Naive B cell (primary cell): ENCODE measurements around the gene MYADML2. TPM values are rescaled to one million over a fixed set of nuclear protein-coding genes. Genes with fewer than 3 reads are reported as not detected.

Experiments
- ATAC-seq, 2 donors: fragments of 150-1000 bp; cut with Tn5 transposase; 2 replicates each; pipeline ENCODE4 v1.10.0; 2021; ENCODE audit warnings: low read depth in 2 of 2, mild to moderate bottlenecking in 2 of 2, moderate library complexity in 2 of 2
- DNase-seq: peaks from one replicate; pipeline ENCODE4 v3.0.0; 2022
- H3K27ac Mint-ChIP-seq, 6 donors: one replicate each; pipeline ENCODE4 v1.8.0; 2020 to 2022; ENCODE audit warnings: mild to moderate bottlenecking in 6 of 6, mixed read lengths in 6 of 6, moderate library complexity in 5 of 6, inconsistent platforms in 2 of 6
- H3K27me3 Mint-ChIP-seq, 3 donors: one replicate each; pipeline ENCODE4 v1.8.0; 2021 to 2022; ENCODE audit warnings: mixed read lengths in 3 of 3, mild to moderate bottlenecking in 1 of 3
- H3K36me3 Mint-ChIP-seq, 2 donors: one replicate each; pipeline ENCODE4 v1.8.0; 2020 to 2022; ENCODE audit warnings: mixed read lengths in 2 of 2, inconsistent platforms in 1 of 2, mild to moderate bottlenecking in 1 of 2
- H3K4me1 Mint-ChIP-seq, 3 donors: one replicate each; pipeline ENCODE4 v1.8.0; 2020 to 2022; ENCODE audit warnings: mixed read lengths in 3 of 3, inconsistent platforms in 1 of 3, mild to moderate bottlenecking in 1 of 3, moderate library complexity in 1 of 3
- H3K4me3 Mint-ChIP-seq, 8 donors: one replicate each; pipeline ENCODE4 v1.8.0; 2020 to 2022; ENCODE audit warnings: mild to moderate bottlenecking in 8 of 8, mixed read lengths in 8 of 8, moderate library complexity in 8 of 8, inconsistent platforms in 2 of 8
- H3K9me3 Mint-ChIP-seq, 7 donors: one replicate each; pipeline ENCODE4 v1.8.0; 2020 to 2022; ENCODE audit warnings: mixed read lengths in 7 of 7, mild to moderate bottlenecking in 5 of 7, inconsistent platforms in 2 of 7, moderate library complexity in 1 of 7
- polyA plus RNA-seq, 6 donors: library from polyadenylated mRNA; unstranded; fragments of 300-500 nt; fragmentation: Illumina TruSeq; gene quantifications; one replicate each; pipeline ENCODE4 v1.2.3, GENCODE V29; 2021; ENCODE audit warnings: low read depth in 6 of 6

The MYADML2 gene
- polyA plus RNA-seq, 6 donors from 2014 or later: not detected

- DNase-seq (no peak), ATAC-seq (no peak)
- H3K9me3 Mint-ChIP-seq: peaks cover 0 to 2% (median 0%) of the 10 kb centered on the region in 7 donors
- H3K4me1 Mint-ChIP-seq: no peaks in the 10 kb centered on the region
- H3K4me3 Mint-ChIP-seq: peak overlapping the region in 1 of 8 donors; percentile 59
- no peaks in the 10 kb centered on the region for H3K36me3 Mint-ChIP-seq
- peaks cover 0 to 21% (median 5%) of the 10 kb centered on the region in 3 donors for H3K27me3 Mint-ChIP-seq
- peak overlapping the region in 1 of 6 donors; percentile 47 for H3K27ac Mint-ChIP-seq
These were observed 5.0 kb upstream of the MYADML2 start for GRCh38 chr17:81951785-81952684.

- Mint-ChIP-seq H3K27me3 (peaks cover 0 to 17% (median 7%) of the 10 kb centered on the region in 3 donors), H3K4me1 (no peaks in the 10 kb centered on the region), H3K36me3 (no peaks in the 10 kb centered on the region), H3K4me3 (no peak overlapping the region), H3K27ac (no peak overlapping the region), H3K9me3 (peaks cover 0 to 2% (median 0%) of the 10 kb centered on the region in 7 donors)
- DNase-seq: no peak
- no peak for ATAC-seq
These were observed 3.5 kb upstream of the MYADML2 start for GRCh38 chr17:81950501-81950900.

- H3K4me3 Mint-ChIP-seq: no peak overlapping the region
- H3K9me3 Mint-ChIP-seq: peaks cover 0 to 2% (median 0%) of the 10 kb centered on the region in 7 donors
- DNase-seq: no peak
- H3K27ac Mint-ChIP-seq: peak overlapping the region in 1 of 6 donors; percentile 87
- ATAC-seq: no peak
- H3K4me1 Mint-ChIP-seq: no peaks in the 10 kb centered on the region
- no peaks in the 10 kb centered on the region for H3K36me3 Mint-ChIP-seq
- H3K27me3 Mint-ChIP-seq: peaks cover 0 to 11% (median 7%) of the 10 kb centered on the region in 3 donors
These were observed 1.8 kb upstream of the MYADML2 start for GRCh38 chr17:81948635-81949378.

- ATAC-seq (no peak), DNase-seq (no peak)
- Mint-ChIP-seq H3K36me3 (no peaks in the 10 kb centered on the region), H3K27me3 (peaks cover 0 to 17% (median 7%) of the 10 kb centered on the region in 3 donors), H3K27ac (no peak overlapping the region), H3K4me1 (no peaks in the 10 kb centered on the region), H3K4me3 (no peak overlapping the region), H3K9me3 (no peaks in the 10 kb centered on the region)
These were observed 2.2 kb downstream of the MYADML2 start for GRCh38 chr17:81944858-81945257.

GRCh38 chr17:81942167-81942553 is 4.9 kb downstream of the MYADML2 start:
- Mint-ChIP-seq H3K27ac (no peak overlapping the region), H3K4me3 (no peak overlapping the region), H3K36me3 (no peaks in the 10 kb centered on the region), H3K9me3 (no peaks in the 10 kb centered on the region), H3K27me3 (peaks cover 0 to 10% (median 4%) of the 10 kb centered on the region in 3 donors), H3K4me1 (peaks cover 5 to 10% (median 7%) of the 10 kb centered on the region in 3 donors)
- no peak for ATAC-seq
- no peak for DNase-seq

GRCh38 chr17:81941484-81942166 is 5.4 kb downstream of the MYADML2 start:
- Mint-ChIP-seq H3K4me3 (no peak overlapping the region), H3K27ac (no peak overlapping the region), H3K4me1 (peaks cover 5 to 11% (median 7%) of the 10 kb centered on the region in 3 donors), H3K36me3 (no peaks in the 10 kb centered on the region), H3K27me3 (peaks cover 0 to 6% (median 0%) of the 10 kb centered on the region in 3 donors), H3K9me3 (no peaks in the 10 kb centered on the region)
- DNase-seq (no peak), ATAC-seq (no peak)

- Mint-ChIP-seq H3K27me3 (peaks cover 0 to 6% (median 0%) of the 10 kb centered on the region in 3 donors), H3K9me3 (no peaks in the 10 kb centered on the region), H3K36me3 (no peaks in the 10 kb centered on the region), H3K4me1 (peaks cover 5 to 16% (median 7%) of the 10 kb centered on the region in 3 donors), H3K27ac (no peak overlapping the region), H3K4me3 (no peak overlapping the region)
- DNase-seq: no peak
- ATAC-seq: no peak
These were observed 6.2 kb downstream of the MYADML2 start for GRCh38 chr17:81940538-81941483.

- H3K4me3 Mint-ChIP-seq: no peak overlapping the region
These were observed 7.1 kb downstream of the MYADML2 start for GRCh38 chr17:81939881-81940385.

GRCh38 chr17:81939218-81939617 is 7.8 kb downstream of the MYADML2 start:
- peaks cover 0 to 6% (median 0%) of the 10 kb centered on the region in 3 donors for H3K27me3 Mint-ChIP-seq
- peaks cover 5 to 19% (median 7%) of the 10 kb centered on the region in 3 donors for H3K4me1 Mint-ChIP-seq
- H3K36me3 Mint-ChIP-seq: no peaks in the 10 kb centered on the region
- H3K4me3 Mint-ChIP-seq: peak overlapping the region in 1 of 8 donors; percentile 77
- no peaks in the 10 kb centered on the region for H3K9me3 Mint-ChIP-seq
- DNase-seq (no peak), ATAC-seq (no peak)
- peak overlapping the region in 1 of 6 donors; percentile 83 for H3K27ac Mint-ChIP-seq

More at GRCh38 chr17:81939881-81940385, 7.1 kb downstream of the MYADML2 start:
- Mint-ChIP-seq H3K4me1 (peaks cover 5 to 19% (median 7%) of the 10 kb centered on the region in 3 donors), H3K36me3 (no peaks in the 10 kb centered on the region), H3K9me3 (no peaks in the 10 kb centered on the region), H3K27ac (peak overlapping the region in 1 of 6 donors; percentile 38), H3K27me3 (peaks cover 0 to 6% (median 0%) of the 10 kb centered on the region in 3 donors)
- ATAC-seq (no peak), DNase-seq (no peak)

GRCh38 chr17:81935709-81936084 is 11.3 kb downstream of the MYADML2 start:
- Mint-ChIP-seq H3K27me3 (peaks cover 0 to 21% (median 15%) of the 10 kb centered on the region in 3 donors), H3K9me3 (no peaks in the 10 kb centered on the region), H3K4me3 (peak overlapping the region in 7 of 8 donors; percentile 33 to 71 (median 45)), H3K4me1 (peaks cover 5 to 22% (median 12%) of the 10 kb centered on the region in 3 donors), H3K36me3 (no peaks in the 10 kb centered on the region), H3K27ac (peak overlapping the region in 1 of 6 donors; percentile 74)
- DNase-seq (no peak), ATAC-seq (no peak)

GRCh38 chr17:81934850-81935708 is 12.0 kb downstream of the MYADML2 start:
- H3K9me3 Mint-ChIP-seq: no peaks in the 10 kb centered on the region
- H3K36me3 Mint-ChIP-seq: no peaks in the 10 kb centered on the region
- no peak overlapping the region for H3K27ac Mint-ChIP-seq
- H3K27me3 Mint-ChIP-seq: peaks cover 0 to 21% (median 15%) of the 10 kb centered on the region in 3 donors
- DNase-seq (no peak), ATAC-seq (no peak)
- peak overlapping the region in 5 of 8 donors; percentile 20 to 67 (median 45) for H3K4me3 Mint-ChIP-seq
- H3K4me1 Mint-ChIP-seq: peaks cover 5 to 22% (median 12%) of the 10 kb centered on the region in 3 donors
